Endodermal cell (in vitro differentiated cells): ENCODE measurements around the gene MAPRE2. TPM values are rescaled to one million over a fixed set of nuclear protein-coding genes. Genes with fewer than 3 reads are reported as not detected.

Experiments
- DNase-seq: peaks from one replicate; pipeline ENCODE4 v3.0.0-alpha.2; 2017
- H3K27ac ChIP-seq: 2 replicates; pipeline ENCODE4 v1.5.1; 2013; ENCODE audit warnings: mild to moderate bottlenecking, low read depth, low read length, moderate library complexity
- H3K27me3 ChIP-seq: 2 replicates; pipeline ENCODE4 v1.6.1; 2013; ENCODE audit warnings: mild to moderate bottlenecking, low read length, moderate library complexity; ENCODE audit not compliant: insufficient read depth, control insufficient read depth, poor library complexity, severe bottlenecking
- H3K36me3 ChIP-seq: 2 replicates; pipeline ENCODE4 v1.7.0; 2013; ENCODE audit warnings: mild to moderate bottlenecking, low read length, moderate library complexity; ENCODE audit not compliant: control insufficient read depth, insufficient read depth
- H3K4me1 ChIP-seq: one replicate; pipeline ENCODE4 v1.7.0; 2013; ENCODE audit warnings: low read length; ENCODE audit not compliant: control insufficient read depth, insufficient read depth
- H3K4me3 ChIP-seq: 2 replicates; pipeline ENCODE4 v1.5.1; 2013; ENCODE audit warnings: mild to moderate bottlenecking, low read length, moderate library complexity
- H3K9ac ChIP-seq: 2 replicates; pipeline ENCODE4 v1.6.1; 2013; ENCODE audit warnings: mild to moderate bottlenecking, low read length, moderate library complexity; ENCODE audit not compliant: poor library complexity, severe bottlenecking; ENCODE audit errors: extremely low read depth
- H3K9me3 ChIP-seq: 2 replicates; pipeline ENCODE4 v1.6.1; 2013; ENCODE audit warnings: mild to moderate bottlenecking, low read length, moderate library complexity; ENCODE audit not compliant: control insufficient read depth
- H3K27ac Mint-ChIP-seq: 2 replicates; pipeline ENCODE4 v1.8.0; 2020; ENCODE audit warnings: mixed read lengths
- H3K27me3 Mint-ChIP-seq: 2 replicates; pipeline ENCODE4 v1.8.0; 2021; ENCODE audit warnings: mild to moderate bottlenecking, mixed read lengths; ENCODE audit not compliant: insufficient read depth
- H3K36me3 Mint-ChIP-seq: 2 replicates; pipeline ENCODE4 v1.8.0; 2020; ENCODE audit warnings: low read depth, mixed read lengths
- H3K4me1 Mint-ChIP-seq: 2 replicates; pipeline ENCODE4 v1.8.0; 2020; ENCODE audit warnings: mixed read lengths
- H3K4me3 Mint-ChIP-seq: 2 replicates; pipeline ENCODE4 v1.8.0; 2020; ENCODE audit warnings: mild to moderate bottlenecking, moderate library complexity, mixed read lengths
- H3K9me3 Mint-ChIP-seq: 2 replicates; pipeline ENCODE4 v1.8.0; 2020; ENCODE audit warnings: mild to moderate bottlenecking, mixed read lengths
- CTCF ChIP-seq: fragments of 200-600 bp; sonication (generic); conservative IDR thresholded peaks from 2 replicates; pipeline ENCODE4 v1.5.0; 2021; ENCODE audit warnings: antibody characterized with exemption, mild to moderate bottlenecking
- WGBS, 2 experiments: methylation state at CpG; one replicate each; pipeline versions ENCODE4 v1.1.5 to v1.1.7; 2013; ENCODE audit warnings: missing lambda C conversion rate in 2 of 2, mixed read lengths in 1 of 2; ENCODE audit not compliant: insufficient coverage in 1 of 2, insufficient read length in 1 of 2; 5-methylcytosine and 5-hydroxymethylcytosine counted together
- total RNA-seq, 2 donors: library from RNA; stranded (reverse); fragmentation: NEBNext Ultra II Directional in 1 of 2; extraction: Animal tissue kit (Norgen Biotek cat#: 25700) in 1 of 2; gene quantifications; 2 replicates in 1 of 2; 3 replicates in 1 of 2; pipeline ENCODE4 v1.2.1, GENCODE V29; 2021

MAPRE2 gene
- total RNA-seq, 2 donors from 2014 or later = 15.2 to 16.5 TPM

- H3K9me3 Mint-ChIP-seq = no peaks in the 10 kb centered on the region
- Histone ChIP-seq H3K9me3 (no peaks in the 10 kb centered on the region), H3K27ac (no peak overlapping the region), H3K9ac (no peak overlapping the region), H3K4me3 (no peak overlapping the region), H3K4me1 (no peaks in the 10 kb centered on the region), H3K36me3 (no peaks in the 10 kb centered on the region), H3K27me3 (no peaks in the 10 kb centered on the region)
- H3K4me3 Mint-ChIP-seq = no peak overlapping the region
- no peaks in the 10 kb centered on the region for H3K36me3 Mint-ChIP-seq
- no peak for TF ChIP-seq CTCF
- DNase-seq = no peak
- peaks cover under 1% of the 10 kb centered on the region for H3K4me1 Mint-ChIP-seq
- H3K27ac Mint-ChIP-seq = no peak overlapping the region
- H3K27me3 Mint-ChIP-seq = no peaks in the 10 kb centered on the region
Observed at GRCh38 chr18:35096677-35097011, 55.4 kb downstream of the MAPRE2 start.

GRCh38 chr18:35097195-35097594 is 56.0 kb downstream of the MAPRE2 start:
- Mint-ChIP-seq H3K9me3 (no peaks in the 10 kb centered on the region), H3K36me3 (no peaks in the 10 kb centered on the region), H3K4me1 (peaks cover 6% of the 10 kb centered on the region), H3K4me3 (no peak overlapping the region), H3K27ac (no peak overlapping the region), H3K27me3 (no peaks in the 10 kb centered on the region)
- Histone ChIP-seq H3K27me3 (no peaks in the 10 kb centered on the region), H3K36me3 (no peaks in the 10 kb centered on the region), H3K27ac (no peak overlapping the region), H3K9me3 (no peaks in the 10 kb centered on the region), H3K4me1 (no peaks in the 10 kb centered on the region), H3K4me3 (no peak overlapping the region), H3K9ac (no peak overlapping the region)
- TF ChIP-seq CTCF = no peak
- no peak for DNase-seq
- 95 to 100% methylated on average over 4 to 5 of the region's 5 CpGs for WGBS, 2 experiments

GRCh38 chr18:35097763-35098162 is 56.5 kb downstream of the MAPRE2 start:
- no peaks in the 10 kb centered on the region for H3K4me1 ChIP-seq
- Mint-ChIP-seq H3K4me3 (no peak overlapping the region), H3K4me1 (peaks cover 6% of the 10 kb centered on the region), H3K27ac (no peak overlapping the region), H3K27me3 (no peaks in the 10 kb centered on the region), H3K9me3 (no peaks in the 10 kb centered on the region), H3K36me3 (no peaks in the 10 kb centered on the region)
- no peak for DNase-seq
- 88% methylated on average over 2 of the region's 2 CpGs; no CpG with 5 or more reads in 1 of the 2 experiments for WGBS, 2 experiments
- H3K9ac ChIP-seq = no peak overlapping the region
- no peaks in the 10 kb centered on the region for H3K9me3 ChIP-seq
- no peaks in the 10 kb centered on the region for H3K36me3 ChIP-seq
- TF ChIP-seq CTCF = no peak
- no peaks in the 10 kb centered on the region for H3K27me3 ChIP-seq
- no peak overlapping the region for H3K27ac ChIP-seq
- H3K4me3 ChIP-seq = no peak overlapping the region
